ENCODE results near the gene APOBEC2. TPM values are rescaled to one million over a fixed set of nuclear protein-coding genes. Genes with fewer than 3 reads are reported as not detected.

Gene APOBEC2
- total RNA-seq, 1 donor from 2014 or later, result 664 TPM

GRCh38 chr6:41036186-41036585, 16.8 kb upstream of the APOBEC2 start:
- Histone ChIP-seq H3K9ac (ENCODE audit: low read depth in 1 of 3, low read length in 3 of 3) (no peak overlapping the region), H3K27me3 (ENCODE audit: control insufficient read depth in 3 of 3, insufficient read depth in 3 of 3, low read length in 3 of 3) (no peaks in the 10 kb centered on the region), H3K27ac (ENCODE audit: low read depth, low read length) (no peak overlapping the region), H3K9me3 (ENCODE audit: control insufficient read depth in 3 of 3, low read length in 3 of 3) (no peaks in the 10 kb centered on the region), H3K4me1 (ENCODE audit: control insufficient read depth in 3 of 3, insufficient read depth in 3 of 3, low read length in 3 of 3) (peaks cover 0 to 21% (median 6%) of the 10 kb centered on the region in 3 donors), H3K4me3 (ENCODE audit: low read length in 3 of 3) (no peak overlapping the region), H3K36me3 (ENCODE audit: control insufficient read depth in 3 of 3, insufficient read depth in 3 of 3, low read length in 3 of 3) (no peaks in the 10 kb centered on the region)

- no peaks in the 10 kb centered on the region for H3K9me3 ChIP-seq (ENCODE audit: control insufficient read depth in 3 of 3, low read length in 3 of 3)
- no peak overlapping the region for H3K27ac ChIP-seq (ENCODE audit: low read depth, low read length)
- H3K36me3 ChIP-seq (ENCODE audit: control insufficient read depth in 3 of 3, insufficient read depth in 3 of 3, low read length in 3 of 3), result no peaks in the 10 kb centered on the region
- H3K9ac ChIP-seq (ENCODE audit: low read depth in 1 of 3, low read length in 3 of 3), result no peak overlapping the region
- no peaks in the 10 kb centered on the region for H3K27me3 ChIP-seq (ENCODE audit: control insufficient read depth in 3 of 3, insufficient read depth in 3 of 3, low read length in 3 of 3)
- H3K4me1 ChIP-seq (ENCODE audit: control insufficient read depth in 3 of 3, insufficient read depth in 3 of 3, low read length in 3 of 3), result peaks cover 0 to 21% (median 6%) of the 10 kb centered on the region in 3 donors
- H3K4me3 ChIP-seq (ENCODE audit: low read length in 3 of 3), result no peak overlapping the region
Measured at GRCh38 chr6:41036601-41037000, 16.4 kb upstream of the APOBEC2 start.

GRCh38 chr6:41037107-41037900, 15.7 kb upstream of the APOBEC2 start:
- no peak overlapping the region for H3K4me3 ChIP-seq (ENCODE audit: low read length in 3 of 3)
- no peaks in the 10 kb centered on the region for H3K36me3 ChIP-seq (ENCODE audit: control insufficient read depth in 3 of 3, insufficient read depth in 3 of 3, low read length in 3 of 3)
- no peak overlapping the region for H3K27ac ChIP-seq (ENCODE audit: low read depth, low read length)
- no peak overlapping the region for H3K9ac ChIP-seq (ENCODE audit: low read depth in 1 of 3, low read length in 3 of 3)
- H3K4me1 ChIP-seq (ENCODE audit: control insufficient read depth in 3 of 3, insufficient read depth in 3 of 3, low read length in 3 of 3), result peaks cover 0 to 21% (median 6%) of the 10 kb centered on the region in 3 donors
- no peaks in the 10 kb centered on the region for H3K27me3 ChIP-seq (ENCODE audit: control insufficient read depth in 3 of 3, insufficient read depth in 3 of 3, low read length in 3 of 3)
- no peaks in the 10 kb centered on the region for H3K9me3 ChIP-seq (ENCODE audit: control insufficient read depth in 3 of 3, low read length in 3 of 3)

DNA sequence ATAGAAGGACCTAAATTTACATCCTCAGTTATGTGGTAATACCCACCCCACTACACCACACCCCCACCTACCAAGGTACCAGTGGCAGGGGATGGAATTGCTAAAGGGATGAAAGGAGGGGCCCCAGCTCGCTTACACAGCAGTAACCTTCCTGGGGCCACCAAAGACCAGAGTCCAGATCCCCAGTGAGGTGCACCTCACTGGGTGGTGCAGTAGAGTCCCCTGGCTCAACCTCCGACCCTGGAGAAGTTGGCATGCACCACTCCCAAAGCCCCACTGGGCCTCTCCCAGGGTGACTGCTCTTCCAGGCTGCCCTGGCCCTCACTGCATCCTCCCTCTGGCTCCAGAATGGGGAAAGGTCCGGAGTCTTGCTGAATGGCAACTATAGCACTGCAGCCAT, 14.8 kb upstream of the APOBEC2 start:
- Histone ChIP-seq H3K4me1 (ENCODE audit: control insufficient read depth in 3 of 3, insufficient read depth in 3 of 3, low read length in 3 of 3) (peaks cover 0 to 21% (median 6%) of the 10 kb centered on the region in 3 donors), H3K27ac (ENCODE audit: low read depth, low read length) (no peak overlapping the region), H3K9ac (ENCODE audit: low read depth in 1 of 3, low read length in 3 of 3) (no peak overlapping the region), H3K36me3 (ENCODE audit: control insufficient read depth in 3 of 3, insufficient read depth in 3 of 3, low read length in 3 of 3) (no peaks in the 10 kb centered on the region), H3K4me3 (ENCODE audit: low read length in 3 of 3) (no peak overlapping the region), H3K27me3 (ENCODE audit: control insufficient read depth in 3 of 3, insufficient read depth in 3 of 3, low read length in 3 of 3) (no peaks in the 10 kb centered on the region), H3K9me3 (ENCODE audit: control insufficient read depth in 3 of 3, low read length in 3 of 3) (no peaks in the 10 kb centered on the region)

GRCh38 chr6:41039060-41039998, 13.7 kb upstream of the APOBEC2 start, which contains the start of gene UNC5CL:
Gene UNC5CL (minus strand): TSS chr6:41039221. CDS start chr6:41035074, 4,147 bp downstream.
- Histone ChIP-seq H3K27me3 (ENCODE audit: control insufficient read depth in 3 of 3, insufficient read depth in 3 of 3, low read length in 3 of 3) (no peaks in the 10 kb centered on the region), H3K9ac (ENCODE audit: low read depth in 1 of 3, low read length in 3 of 3) (no peak within 1 kb of the TSS), H3K36me3 (ENCODE audit: control insufficient read depth in 3 of 3, insufficient read depth in 3 of 3, low read length in 3 of 3) (no peaks in the 10 kb centered on the region), H3K27ac (ENCODE audit: low read depth, low read length) (no peak within 1 kb of the TSS), H3K4me1 (ENCODE audit: control insufficient read depth in 3 of 3, insufficient read depth in 3 of 3, low read length in 3 of 3) (peaks cover 0 to 21% (median 6%) of the 10 kb centered on the region in 3 donors), H3K9me3 (ENCODE audit: control insufficient read depth in 3 of 3, low read length in 3 of 3) (no peaks in the 10 kb centered on the region), H3K4me3 (ENCODE audit: low read length in 3 of 3) (no peak within 1 kb of the TSS)

DNA sequence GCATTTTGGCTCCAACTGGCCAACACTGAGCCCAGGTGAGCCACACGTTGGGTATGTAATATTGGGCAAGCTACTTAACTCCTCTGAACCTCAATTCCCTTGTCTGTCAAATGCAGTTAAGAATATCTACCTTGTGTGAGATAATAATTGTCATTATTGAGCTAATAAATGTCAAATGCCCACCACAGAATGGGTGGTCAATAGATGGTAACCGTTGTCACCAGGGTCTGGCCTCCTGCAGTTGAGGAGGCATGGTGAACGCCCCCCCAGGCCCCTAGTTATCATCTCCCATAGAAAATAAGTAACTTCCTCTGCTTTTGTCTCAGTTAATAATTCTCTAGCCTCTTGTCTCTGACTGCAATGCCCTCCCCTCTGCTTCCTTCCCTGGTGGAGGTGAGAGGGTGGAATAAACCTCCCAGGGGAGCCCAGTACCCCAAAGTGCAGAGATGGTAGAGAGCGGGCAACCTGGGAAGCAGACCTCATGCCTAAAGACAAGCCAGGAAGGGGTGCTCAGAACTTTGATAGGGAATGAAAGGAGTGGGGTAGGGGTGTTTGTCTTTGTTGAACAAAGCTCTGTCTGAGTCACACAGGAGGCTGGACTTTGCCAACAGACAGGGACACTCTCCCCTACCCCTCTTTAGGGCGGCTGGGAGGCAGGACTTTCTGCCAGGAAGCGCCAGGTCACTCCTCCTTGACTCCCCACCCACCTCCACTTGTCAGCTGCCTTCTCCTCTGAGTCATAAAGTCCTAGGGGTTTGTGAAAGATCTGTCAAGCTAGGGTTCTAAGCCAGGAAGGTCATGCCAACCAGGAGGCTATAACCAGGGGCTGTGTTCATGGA, 12.7 kb upstream of the APOBEC2 start:
- peak overlapping the region in 1 of 3 donors; percentile 20 for H3K9ac ChIP-seq (ENCODE audit: low read depth in 1 of 3, low read length in 3 of 3)
- no peaks in the 10 kb centered on the region for H3K9me3 ChIP-seq (ENCODE audit: control insufficient read depth in 3 of 3, low read length in 3 of 3)
- H3K27me3 ChIP-seq (ENCODE audit: control insufficient read depth in 3 of 3, insufficient read depth in 3 of 3, low read length in 3 of 3), result no peaks in the 10 kb centered on the region
- H3K4me1 ChIP-seq (ENCODE audit: control insufficient read depth in 3 of 3, insufficient read depth in 3 of 3, low read length in 3 of 3), result peaks cover 3 to 21% (median 6%) of the 10 kb centered on the region in 3 donors
- no peaks in the 10 kb centered on the region for H3K36me3 ChIP-seq (ENCODE audit: control insufficient read depth in 3 of 3, insufficient read depth in 3 of 3, low read length in 3 of 3)
- H3K27ac ChIP-seq (ENCODE audit: low read depth, low read length), result no peak overlapping the region
- H3K4me3 ChIP-seq (ENCODE audit: low read length in 3 of 3), result no peak overlapping the region

GRCh38 chr6:41040940-41041536, 12.0 kb upstream of the APOBEC2 start:
- no peak overlapping the region for H3K27ac ChIP-seq (ENCODE audit: low read depth, low read length)
- H3K9ac ChIP-seq (ENCODE audit: low read depth in 1 of 3, low read length in 3 of 3), result no peak overlapping the region
- H3K4me3 ChIP-seq (ENCODE audit: low read length in 3 of 3), result no peak overlapping the region
- peaks cover 8 to 28% (median 10%) of the 10 kb centered on the region in 3 donors for H3K4me1 ChIP-seq (ENCODE audit: control insufficient read depth in 3 of 3, insufficient read depth in 3 of 3, low read length in 3 of 3)
- no peaks in the 10 kb centered on the region for H3K36me3 ChIP-seq (ENCODE audit: control insufficient read depth in 3 of 3, insufficient read depth in 3 of 3, low read length in 3 of 3)
- H3K27me3 ChIP-seq (ENCODE audit: control insufficient read depth in 3 of 3, insufficient read depth in 3 of 3, low read length in 3 of 3), result no peaks in the 10 kb centered on the region
- no peaks in the 10 kb centered on the region for H3K9me3 ChIP-seq (ENCODE audit: control insufficient read depth in 3 of 3, low read length in 3 of 3)

- H3K9me3 ChIP-seq (ENCODE audit: control insufficient read depth in 3 of 3, low read length in 3 of 3), result no peaks in the 10 kb centered on the region
- no peaks in the 10 kb centered on the region for H3K36me3 ChIP-seq (ENCODE audit: control insufficient read depth in 3 of 3, insufficient read depth in 3 of 3, low read length in 3 of 3)
- no peak within 1 kb of the TSS for H3K27ac ChIP-seq (ENCODE audit: low read depth, low read length)
- H3K9ac ChIP-seq (ENCODE audit: low read depth in 1 of 3, low read length in 3 of 3), result no peak within 1 kb of the TSS
- H3K27me3 ChIP-seq (ENCODE audit: control insufficient read depth in 3 of 3, insufficient read depth in 3 of 3, low read length in 3 of 3), result no peaks in the 10 kb centered on the region
- H3K4me1 ChIP-seq (ENCODE audit: control insufficient read depth in 3 of 3, insufficient read depth in 3 of 3, low read length in 3 of 3), result peaks cover 18 to 41% (median 21%) of the 10 kb centered on the region in 3 donors
- H3K4me3 ChIP-seq (ENCODE audit: low read length in 3 of 3), result no peak within 1 kb of the TSS
Measured at GRCh38 chr6:41042226-41043055, 10.6 kb upstream of the APOBEC2 start, which contains the start of gene TSPO2. Gene TSPO2 (plus strand): TSS chr6:41042467. CDS start chr6:41042986, 519 bp downstream.

All from skeletal muscle tissue (tissue), 4 donors.